Measurements from ENCODE around the gene CAPN12. TPM values are rescaled to one million over a fixed set of nuclear protein-coding genes. Genes with fewer than 3 reads are reported as not detected.

Gene CAPN12
- total RNA-seq, 1 experiment from 2014 or later, result 58.5 TPM

DNA sequence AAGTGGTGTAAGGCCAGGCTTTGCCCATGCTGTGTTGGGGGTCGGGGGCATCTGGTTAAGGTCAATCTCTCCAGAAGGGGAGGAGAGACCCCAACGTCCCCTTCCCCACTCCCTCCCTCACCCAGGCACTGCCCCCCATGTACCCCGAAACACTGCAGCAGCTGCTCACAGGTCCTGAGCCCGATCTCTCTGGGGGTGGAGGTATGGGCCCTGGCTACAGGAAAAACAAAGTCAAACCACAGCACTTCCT lies 10.2 kb downstream of the CAPN12 start:
- in situ Hi-C loops (cut with HindIII; ENCODE audit: low pct_unique_long_range_greater_than_20kb, low sequenced_read_pairs) (no loop called here), intact Hi-C loops (cut with micrococcal nuclease; ENCODE audit: unreplicated experiment) (loop anchor here (5.0 kb wide), 2 partner anchors 98 to 198 kb away; partner anchors contain the start of genes ECH1, MRPS12 and SARS2)
- TF ChIP-seq, protein P1, sequence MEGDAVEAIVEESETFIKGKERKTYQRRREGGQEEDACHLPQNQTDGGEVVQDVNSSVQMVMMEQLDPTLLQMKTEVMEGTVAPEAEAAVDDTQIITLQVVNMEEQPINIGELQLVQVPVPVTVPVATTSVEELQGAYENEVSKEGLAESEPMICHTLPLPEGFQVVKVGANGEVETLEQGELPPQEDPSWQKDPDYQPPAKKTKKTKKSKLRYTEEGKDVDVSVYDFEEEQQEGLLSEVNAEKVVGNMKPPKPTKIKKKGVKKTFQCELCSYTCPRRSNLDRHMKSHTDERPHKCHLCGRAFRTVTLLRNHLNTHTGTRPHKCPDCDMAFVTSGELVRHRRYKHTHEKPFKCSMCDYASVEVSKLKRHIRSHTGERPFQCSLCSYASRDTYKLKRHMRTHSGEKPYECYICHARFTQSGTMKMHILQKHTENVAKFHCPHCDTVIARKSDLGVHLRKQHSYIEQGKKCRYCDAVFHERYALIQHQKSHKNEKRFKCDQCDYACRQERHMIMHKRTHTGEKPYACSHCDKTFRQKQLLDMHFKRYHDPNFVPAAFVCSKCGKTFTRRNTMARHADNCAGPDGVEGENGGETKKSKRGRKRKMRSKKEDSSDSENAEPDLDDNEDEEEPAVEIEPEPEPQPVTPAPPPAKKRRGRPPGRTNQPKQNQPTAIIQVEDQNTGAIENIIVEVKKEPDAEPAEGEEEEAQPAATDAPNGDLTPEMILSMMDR (IDR thresholded peaks at IDR 0.05), result no peak
- TF ChIP-seq TCF7L2 (IDR thresholded peaks at IDR 0.05; ENCODE audit: low read depth, low read length), result no peak
- TF ChIP-seq, protein P2, sequence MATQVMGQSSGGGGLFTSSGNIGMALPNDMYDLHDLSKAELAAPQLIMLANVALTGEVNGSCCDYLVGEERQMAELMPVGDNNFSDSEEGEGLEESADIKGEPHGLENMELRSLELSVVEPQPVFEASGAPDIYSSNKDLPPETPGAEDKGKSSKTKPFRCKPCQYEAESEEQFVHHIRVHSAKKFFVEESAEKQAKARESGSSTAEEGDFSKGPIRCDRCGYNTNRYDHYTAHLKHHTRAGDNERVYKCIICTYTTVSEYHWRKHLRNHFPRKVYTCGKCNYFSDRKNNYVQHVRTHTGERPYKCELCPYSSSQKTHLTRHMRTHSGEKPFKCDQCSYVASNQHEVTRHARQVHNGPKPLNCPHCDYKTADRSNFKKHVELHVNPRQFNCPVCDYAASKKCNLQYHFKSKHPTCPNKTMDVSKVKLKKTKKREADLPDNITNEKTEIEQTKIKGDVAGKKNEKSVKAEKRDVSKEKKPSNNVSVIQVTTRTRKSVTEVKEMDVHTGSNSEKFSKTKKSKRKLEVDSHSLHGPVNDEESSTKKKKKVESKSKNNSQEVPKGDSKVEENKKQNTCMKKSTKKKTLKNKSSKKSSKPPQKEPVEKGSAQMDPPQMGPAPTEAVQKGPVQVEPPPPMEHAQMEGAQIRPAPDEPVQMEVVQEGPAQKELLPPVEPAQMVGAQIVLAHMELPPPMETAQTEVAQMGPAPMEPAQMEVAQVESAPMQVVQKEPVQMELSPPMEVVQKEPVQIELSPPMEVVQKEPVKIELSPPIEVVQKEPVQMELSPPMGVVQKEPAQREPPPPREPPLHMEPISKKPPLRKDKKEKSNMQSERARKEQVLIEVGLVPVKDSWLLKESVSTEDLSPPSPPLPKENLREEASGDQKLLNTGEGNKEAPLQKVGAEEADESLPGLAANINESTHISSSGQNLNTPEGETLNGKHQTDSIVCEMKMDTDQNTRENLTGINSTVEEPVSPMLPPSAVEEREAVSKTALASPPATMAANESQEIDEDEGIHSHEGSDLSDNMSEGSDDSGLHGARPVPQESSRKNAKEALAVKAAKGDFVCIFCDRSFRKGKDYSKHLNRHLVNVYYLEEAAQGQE (IDR thresholded peaks at IDR 0.05; ENCODE audit: insufficient read depth in 1 of 2, low read depth in 2 of 2, low read length in 1 of 2), result no peak
- no peak for TF ChIP-seq SIN3A (IDR thresholded peaks at IDR 0.05; ENCODE audit: borderline replicate concordance, insufficient read depth, low read depth, low read length)
- TF ChIP-seq POLR2AphosphoS5 (IDR thresholded peaks at IDR 0.05; ENCODE audit: low read depth, low read length), result no peak
- ChIA-PET CTCF (interaction anchor here (0.6 to 2.2 kb wide), 4 partner anchors 10 to 196 kb away, joined by 4 to 7 read pairs (median 6); partner anchors contain the start of genes MRPS12 and SARS2), POLR2A (interaction anchor here (0.6 to 1.5 kb wide), 6 partner anchors 14 to 190 kb away, joined by 3 to 5 read pairs (median 3); no protein-coding TSS in a partner anchor)
- DNase-seq (ENCODE audit: low read depth, low spot score), result no peak
- no TSS peak for BruUV-seq (replicated peaks)
- H3K27ac ChIP-seq (ENCODE audit: low read length), result peak overlapping the region; percentile 93
- H3K36me3 ChIP-seq (ENCODE audit: control insufficient read depth, insufficient read depth, low read length), result peaks cover 20% of the 10 kb centered on the region
- H3K4me3 ChIP-seq (ENCODE audit: low read depth in 2 of 2, low read length in 2 of 2), result peak overlapping the region; percentile 37 to 54
- H3K9me3 ChIP-seq (ENCODE audit: control insufficient read depth, insufficient read depth, low read depth, low read length), result no peaks in the 10 kb centered on the region
- no peak for ATAC-seq
- peaks cover 61% of the 10 kb centered on the region for H3K4me1 ChIP-seq (ENCODE audit: control insufficient read depth, insufficient read depth, low read length)
- no peaks in the 10 kb centered on the region for H3K27me3 ChIP-seq (ENCODE audit: control insufficient read depth, insufficient read depth, low read length)

DNA sequence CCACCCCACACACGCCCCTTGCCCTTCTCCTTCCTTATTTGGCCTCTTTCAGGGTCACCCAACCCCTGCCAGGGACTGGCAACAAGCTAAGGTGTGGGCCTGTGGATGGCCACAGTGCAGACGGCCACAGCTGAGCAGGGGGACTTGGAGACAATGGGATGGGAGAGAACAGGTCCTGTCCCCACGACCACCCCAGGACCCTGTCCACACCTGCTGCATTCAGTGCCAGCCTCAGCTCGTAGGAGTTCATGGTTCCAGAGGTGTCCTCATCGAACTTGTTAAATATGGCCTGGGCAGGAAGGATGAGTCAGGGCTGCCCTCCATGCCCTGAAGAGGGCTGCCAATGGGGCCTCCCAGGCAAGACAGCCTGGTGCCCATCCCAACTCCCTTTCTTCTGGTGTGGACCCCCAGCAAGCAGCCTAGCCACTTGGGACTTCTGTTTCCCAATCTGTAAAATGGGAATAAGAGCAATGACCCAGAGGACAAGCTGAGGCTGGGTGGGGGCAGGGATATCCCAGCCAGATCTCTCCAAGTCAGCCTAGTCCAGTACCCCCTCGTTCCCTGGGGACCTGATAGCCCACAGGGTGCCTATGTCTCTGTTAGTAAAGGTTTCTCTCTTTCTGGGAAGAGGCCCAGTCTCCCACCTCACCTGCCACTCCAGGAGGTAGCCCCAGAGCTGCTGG lies 10.6 kb downstream of the CAPN12 start:
- DNase-seq (ENCODE audit: low read depth, low spot score) (no peak), ATAC-seq (peak; percentile 7)
- H3K27me3 ChIP-seq (ENCODE audit: control insufficient read depth, insufficient read depth, low read length), result no peaks in the 10 kb centered on the region
- BruUV-seq (replicated peaks), result no TSS peak
- intact Hi-C loops (cut with micrococcal nuclease; ENCODE audit: unreplicated experiment) (loop anchor here (5.0 kb wide), 2 partner anchors 99 to 199 kb away; partner anchors contain the start of genes ECH1, MRPS12 and SARS2), in situ Hi-C loops (cut with HindIII; ENCODE audit: low pct_unique_long_range_greater_than_20kb, low sequenced_read_pairs) (no loop called here)
- no peaks in the 10 kb centered on the region for H3K9me3 ChIP-seq (ENCODE audit: control insufficient read depth, insufficient read depth, low read depth, low read length)
- ChIA-PET CTCF (interaction anchor here (0.6 to 2.2 kb wide), 8 partner anchors 10 to 197 kb away, joined by 3 to 10 read pairs (median 6); partner anchors contain the start of genes MRPS12 and SARS2), POLR2A (interaction anchor here (0.6 to 1.5 kb wide), 7 partner anchors 11 to 702 kb away, joined by 3 to 5 read pairs (median 3); no protein-coding TSS in a partner anchor)
- H3K4me1 ChIP-seq (ENCODE audit: control insufficient read depth, insufficient read depth, low read length), result peaks cover 66% of the 10 kb centered on the region
- H3K27ac ChIP-seq (ENCODE audit: low read length), result peak overlapping the region; percentile 93
- peak; percentile 21 for TF ChIP-seq POLR2AphosphoS5 (IDR thresholded peaks at IDR 0.05; ENCODE audit: low read depth, low read length)
- no peak; the same call in 1 of the 2 replicates for TF ChIP-seq TCF7L2 (IDR thresholded peaks at IDR 0.05; ENCODE audit: low read depth, low read length)
- peaks cover 24% of the 10 kb centered on the region for H3K36me3 ChIP-seq (ENCODE audit: control insufficient read depth, insufficient read depth, low read length)
- peak overlapping the region; percentile 37 to 54; a peak in 1 of 4 replicates for H3K4me3 ChIP-seq (ENCODE audit: low read depth in 2 of 2, low read length in 2 of 2)

DNA sequence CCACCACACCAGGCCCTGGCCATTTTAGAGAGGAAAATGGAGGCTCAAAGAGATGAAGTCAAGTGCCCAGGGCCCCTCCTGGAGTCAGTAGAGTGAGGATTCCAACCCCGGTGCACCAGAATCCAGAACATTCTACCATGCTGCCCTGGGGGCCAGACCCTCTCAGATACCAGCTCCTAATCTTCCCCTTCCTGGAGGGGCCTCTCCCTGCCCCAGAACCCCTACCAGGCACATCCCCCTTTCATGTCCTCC lies 11.1 kb downstream of the CAPN12 start:
- ChIA-PET POLR2A (interaction anchor here (0.5 to 0.9 kb wide), 7 partner anchors 10 to 702 kb away, joined by 3 to 9 read pairs (median 5); no protein-coding TSS in a partner anchor), CTCF (interaction anchor here (0.6 to 2.2 kb wide), 6 partner anchors 15 to 194 kb away, joined by 3 to 10 read pairs (median 6); no protein-coding TSS in a partner anchor)
- Histone ChIP-seq H3K27me3 (ENCODE audit: control insufficient read depth, insufficient read depth, low read length) (no peaks in the 10 kb centered on the region), H3K4me1 (ENCODE audit: control insufficient read depth, insufficient read depth, low read length) (peaks cover 70% of the 10 kb centered on the region), H3K27ac (ENCODE audit: low read length) (peak overlapping the region; percentile 93), H3K4me3 (ENCODE audit: low read depth in 2 of 2, low read length in 2 of 2) (no peak overlapping the region), H3K36me3 (ENCODE audit: control insufficient read depth, insufficient read depth, low read length) (peaks cover 29% of the 10 kb centered on the region), H3K9me3 (ENCODE audit: control insufficient read depth, insufficient read depth, low read depth, low read length) (no peaks in the 10 kb centered on the region)
- no peak for ATAC-seq
- in situ Hi-C loops (cut with HindIII; ENCODE audit: low pct_unique_long_range_greater_than_20kb, low sequenced_read_pairs), result no loop called here
- BruUV-seq (replicated peaks), result no TSS peak
- TF ChIP-seq TCF7L2 (IDR thresholded peaks at IDR 0.05; ENCODE audit: low read depth, low read length), result no peak
- TF ChIP-seq SIN3A (IDR thresholded peaks at IDR 0.05; ENCODE audit: borderline replicate concordance, insufficient read depth, low read depth, low read length), result no peak
- TF ChIP-seq, protein P2 (IDR thresholded peaks at IDR 0.05; ENCODE audit: insufficient read depth in 1 of 2, low read depth in 2 of 2, low read length in 1 of 2), result no peak
- TF ChIP-seq, protein P1 (IDR thresholded peaks at IDR 0.05), result no peak
- TF ChIP-seq POLR2AphosphoS5 (IDR thresholded peaks at IDR 0.05; ENCODE audit: low read depth, low read length), result no peak
- intact Hi-C loops (cut with micrococcal nuclease; ENCODE audit: unreplicated experiment), result loop anchor here (5.0 kb wide), 2 partner anchors 99 to 199 kb away; partner anchors contain the start of genes ECH1, MRPS12 and SARS2
- no peak for DNase-seq (ENCODE audit: low read depth, low spot score)
